ENCODE measurements around the gene CEBPG.

CEBPG gene

GRCh38 chr19:33407140-33407551 is 33.6 kb downstream of the CEBPG start:
- no peak for DNase-seq

- DNase-seq, result no peak
Observed at GRCh38 chr19:33407716-33408115, 34.2 kb downstream of the CEBPG start.

- no peak for DNase-seq
Observed at GRCh38 chr19:33408116-33408515, 34.6 kb downstream of the CEBPG start.

GRCh38 chr19:33408538-33409434 is 35.3 kb downstream of the CEBPG start:
- peak; percentile 74 for DNase-seq

- no peak for DNase-seq
Observed at GRCh38 chr19:33409906-33410685, 36.6 kb downstream of the CEBPG start.

GRCh38 chr19:33410915-33411401 is 37.4 kb downstream of the CEBPG start:
- no peak for DNase-seq

- DNase-seq, result no peak
Observed at GRCh38 chr19:33411621-33412180, 38.2 kb downstream of the CEBPG start.

GRCh38 chr19:33412601-33413425 is 39.3 kb downstream of the CEBPG start:
- no peak for DNase-seq

- DNase-seq, result no peak
Observed at GRCh38 chr19:33413426-33413725, 39.9 kb downstream of the CEBPG start.

- DNase-seq, result no peak
Observed at GRCh38 chr19:33413868-33414666, 40.6 kb downstream of the CEBPG start.

GRCh38 chr19:33414667-33415605 is 41.4 kb downstream of the CEBPG start:
- no peak for DNase-seq

GRCh38 chr19:33416307-33417215 is 43.1 kb downstream of the CEBPG start:
- peak; percentile 83 for DNase-seq

- no peak for DNase-seq
Observed at GRCh38 chr19:33417751-33418150, 44.2 kb downstream of the CEBPG start.

GRCh38 chr19:33418461-33418860 is 45.0 kb downstream of the CEBPG start:
- DNase-seq, result no peak

- DNase-seq, result no peak
Observed at GRCh38 chr19:33418871-33419787, 45.6 kb downstream of the CEBPG start.

GRCh38 chr19:33419788-33420130 is 46.2 kb downstream of the CEBPG start:
- no peak for DNase-seq

GRCh38 chr19:33420821-33421220 is 47.3 kb downstream of the CEBPG start:
- DNase-seq, result no peak

GRCh38 chr19:33421368-33421767 is 47.9 kb downstream of the CEBPG start:
- DNase-seq, result no peak
